Fibroblast of mammary gland (primary cell): Measurements from ENCODE around the gene MYD88.
A peak's percentile ranks its signal among the peaks of the same experiment; 100 is the strongest.

Source experiments
- DNase-seq: peaks from one replicate; pipeline ENCODE4 v3.0.0-alpha.2; 2010; ENCODE audit warnings: low read depth
- H3K4me3 ChIP-seq: 2 replicates; pipeline ENCODE4 v1.5.1; 2011; ENCODE audit warnings: low read depth, mild to moderate bottlenecking, low read length, moderate library complexity; ENCODE audit not compliant: control insufficient read depth
- CTCF ChIP-seq: conservative IDR thresholded peaks from 2 replicates; pipeline ENCODE4 v1.5.1; 2011; ENCODE audit warnings: low read depth, low read length, inconsistent platforms; ENCODE audit not compliant: control insufficient read depth, insufficient read depth

Gene MYD88

GRCh38 chr3:38138349-38139190, at the start of gene MYD88:
Gene MYD88, plus strand, starts transcription at chr3:38138661. Its CDS starts 40 bp downstream, at chr3:38138701.
- TF ChIP-seq CTCF = no peak
- peak within 1 kb of the TSS; percentile 80 for H3K4me3 ChIP-seq
- DNase-seq = peak; percentile 43

GRCh38 chr3:38089163-38089562, 49.3 kb upstream of the MYD88 start:
- no peak for DNase-seq
- TF ChIP-seq CTCF = no peak
- no peak overlapping the region for H3K4me3 ChIP-seq

GRCh38 chr3:38090453-38090852, 48.0 kb upstream of the MYD88 start:
- no peak for DNase-seq
- no peak overlapping the region for H3K4me3 ChIP-seq
- no peak for TF ChIP-seq CTCF

- TF ChIP-seq CTCF = no peak
- no peak overlapping the region for H3K4me3 ChIP-seq
- no peak for DNase-seq
Observed at GRCh38 chr3:38094999-38095398, 43.5 kb upstream of the MYD88 start.

- no peak for TF ChIP-seq CTCF
- DNase-seq = no peak
- H3K4me3 ChIP-seq = no peak overlapping the region
Observed at GRCh38 chr3:38095669-38096483, 42.6 kb upstream of the MYD88 start.

- no peak for TF ChIP-seq CTCF
Observed at GRCh38 chr3:38097446-38098375, 40.8 kb upstream of the MYD88 start.

More at GRCh38 chr3:38097446-38098375, 40.8 kb upstream of the MYD88 start:
- no peak for DNase-seq
- H3K4me3 ChIP-seq = no peak overlapping the region
